Measurements from ENCODE around the gene DAND5. TPM values are rescaled to one million over a fixed set of nuclear protein-coding genes. Genes with fewer than 3 reads are reported as not detected.

DAND5 gene
- total and polyA plus RNA-seq, 10 donors, result not detected

DNA sequence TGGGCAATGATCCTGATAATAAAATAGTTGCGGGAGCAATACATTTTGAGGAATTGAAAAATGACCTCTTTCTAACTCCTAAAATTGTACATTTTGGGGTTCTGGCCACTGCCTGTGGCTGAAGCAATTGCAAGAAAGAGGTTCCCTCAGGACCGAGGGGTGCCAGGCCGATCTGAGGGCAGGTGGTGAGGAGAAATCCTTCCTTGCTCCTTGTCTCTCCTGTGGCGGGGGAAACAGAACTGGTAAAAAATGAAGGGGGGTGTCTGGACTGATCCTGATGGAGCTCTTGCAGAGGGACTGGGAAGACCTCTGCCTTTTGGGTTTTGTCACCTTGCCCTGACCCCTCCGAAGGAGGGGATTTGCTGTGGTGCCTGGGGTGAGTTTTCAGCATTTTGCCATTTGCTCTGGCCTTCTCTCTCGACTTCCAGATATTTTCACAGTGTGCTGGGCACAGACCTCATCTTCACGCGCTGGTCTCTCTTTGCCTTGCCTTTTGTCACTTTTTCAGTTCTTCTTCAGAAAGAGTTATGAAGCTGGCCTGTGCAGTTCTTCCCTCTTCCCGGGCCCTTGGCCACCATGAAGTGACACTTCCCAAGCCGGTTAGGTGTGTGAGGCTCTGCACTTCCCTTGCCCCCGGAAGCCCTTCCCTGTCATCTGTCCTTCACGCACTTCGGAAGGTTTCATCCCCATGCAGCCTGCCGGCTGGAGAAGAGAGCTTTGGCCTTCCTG, 48.1 kb downstream of the DAND5 start:
- WGBS, 5 donors, result 62 to 82% (median 79%) methylated on average over 14 of the region's 14 CpGs
- DNase-seq, result no peak
- Histone ChIP-seq H3K4me1 (peaks cover 25 to 93% (median 68%) of the 10 kb centered on the region in 6 donors), H3K9me3 (no peaks in the 10 kb centered on the region), H3K27ac (peak overlapping the region in 7 of 8 donors; percentile 64 to 91 (median 68)), H3K36me3 (no peaks in the 10 kb centered on the region), H3K4me3 (no peak overlapping the region), H3K27me3 (replicated peaks in 1 of 7) (peaks cover 0 to 50% (median 22%) of the 10 kb centered on the region in 7 donors)
- intact Hi-C loops (cut with DNase I; ENCODE audit: low total_unique reads), result no loop called here
- TF ChIP-seq POLR2A (IDR thresholded peaks at IDR 0.05) (no peak), POLR2AphosphoS5 (IDR thresholded peaks at IDR 0.05) (no peak)
- TF ChIP-seq, protein P1, sequence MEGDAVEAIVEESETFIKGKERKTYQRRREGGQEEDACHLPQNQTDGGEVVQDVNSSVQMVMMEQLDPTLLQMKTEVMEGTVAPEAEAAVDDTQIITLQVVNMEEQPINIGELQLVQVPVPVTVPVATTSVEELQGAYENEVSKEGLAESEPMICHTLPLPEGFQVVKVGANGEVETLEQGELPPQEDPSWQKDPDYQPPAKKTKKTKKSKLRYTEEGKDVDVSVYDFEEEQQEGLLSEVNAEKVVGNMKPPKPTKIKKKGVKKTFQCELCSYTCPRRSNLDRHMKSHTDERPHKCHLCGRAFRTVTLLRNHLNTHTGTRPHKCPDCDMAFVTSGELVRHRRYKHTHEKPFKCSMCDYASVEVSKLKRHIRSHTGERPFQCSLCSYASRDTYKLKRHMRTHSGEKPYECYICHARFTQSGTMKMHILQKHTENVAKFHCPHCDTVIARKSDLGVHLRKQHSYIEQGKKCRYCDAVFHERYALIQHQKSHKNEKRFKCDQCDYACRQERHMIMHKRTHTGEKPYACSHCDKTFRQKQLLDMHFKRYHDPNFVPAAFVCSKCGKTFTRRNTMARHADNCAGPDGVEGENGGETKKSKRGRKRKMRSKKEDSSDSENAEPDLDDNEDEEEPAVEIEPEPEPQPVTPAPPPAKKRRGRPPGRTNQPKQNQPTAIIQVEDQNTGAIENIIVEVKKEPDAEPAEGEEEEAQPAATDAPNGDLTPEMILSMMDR (IDR thresholded peaks at IDR 0.05 in 8 of 11, conservative IDR thresholded peaks at IDR 0.05 in 3 of 11), result no peak

DNA sequence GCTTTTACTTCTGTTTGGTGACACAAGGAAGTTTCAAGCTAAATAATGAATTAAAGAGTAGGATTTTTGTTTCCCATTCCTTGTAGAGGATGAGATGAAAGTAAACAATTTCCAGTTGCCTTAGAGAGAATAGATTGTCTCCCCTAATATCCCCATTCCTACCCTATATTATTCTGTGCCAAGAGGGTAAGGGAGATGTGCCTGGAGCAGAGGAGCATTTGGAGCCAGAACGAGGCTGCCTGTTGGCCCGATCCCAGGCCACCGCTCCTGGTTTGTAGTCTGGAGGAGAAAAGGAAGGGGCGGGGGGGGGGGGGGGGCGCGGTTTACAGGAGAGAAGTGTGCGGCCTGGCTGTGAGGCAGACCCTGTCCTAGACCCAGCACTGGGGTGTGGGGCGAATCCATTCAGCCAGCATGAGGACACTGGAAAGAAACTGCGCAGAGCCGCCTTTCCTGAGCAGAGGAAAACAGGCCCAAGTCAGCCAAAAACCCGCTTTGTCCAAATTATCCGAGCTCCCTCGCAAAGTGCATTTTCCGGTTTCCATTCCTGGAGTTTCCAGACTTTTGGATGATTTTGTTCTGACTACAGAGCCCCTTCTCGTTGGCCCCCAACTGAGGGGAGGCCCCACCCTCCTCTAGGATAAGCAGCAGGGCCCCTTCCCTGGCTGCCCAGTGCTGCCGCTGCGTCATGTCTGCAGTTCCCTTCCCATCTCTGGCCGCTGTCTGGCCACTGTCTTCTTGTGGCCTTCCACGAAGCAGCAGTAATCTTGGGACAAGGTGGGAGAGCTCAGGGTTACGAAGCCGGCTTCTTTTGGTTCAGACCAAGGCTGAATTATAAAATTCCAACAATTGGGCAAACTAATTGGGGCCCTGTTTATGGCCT, 48.9 kb downstream of the DAND5 start:
- peaks cover 23 to 93% (median 64%) of the 10 kb centered on the region in 6 donors for H3K4me1 ChIP-seq
- H3K4me3 ChIP-seq, result no peak overlapping the region
- H3K27me3 ChIP-seq (replicated peaks in 1 of 7), result peaks cover 0 to 50% (median 14%) of the 10 kb centered on the region in 7 donors
- 63 to 76% (median 70%) methylated on average over 17 to 20 of the region's 21 CpGs for WGBS, 5 donors
- no peak for DNase-seq
- H3K36me3 ChIP-seq, result no peaks in the 10 kb centered on the region
- intact Hi-C loops (cut with DNase I; ENCODE audit: low total_unique reads), result no loop called here
- peak overlapping the region; percentile 42 to 91 (median 67) for H3K27ac ChIP-seq
- TF ChIP-seq, protein P1 (IDR thresholded peaks at IDR 0.05 in 8 of 11, conservative IDR thresholded peaks at IDR 0.05 in 3 of 11), result no peak
- TF ChIP-seq POLR2AphosphoS5 (IDR thresholded peaks at IDR 0.05) (no peak), POLR2A (IDR thresholded peaks at IDR 0.05) (no peak)
- H3K9me3 ChIP-seq, result no peaks in the 10 kb centered on the region

DNA sequence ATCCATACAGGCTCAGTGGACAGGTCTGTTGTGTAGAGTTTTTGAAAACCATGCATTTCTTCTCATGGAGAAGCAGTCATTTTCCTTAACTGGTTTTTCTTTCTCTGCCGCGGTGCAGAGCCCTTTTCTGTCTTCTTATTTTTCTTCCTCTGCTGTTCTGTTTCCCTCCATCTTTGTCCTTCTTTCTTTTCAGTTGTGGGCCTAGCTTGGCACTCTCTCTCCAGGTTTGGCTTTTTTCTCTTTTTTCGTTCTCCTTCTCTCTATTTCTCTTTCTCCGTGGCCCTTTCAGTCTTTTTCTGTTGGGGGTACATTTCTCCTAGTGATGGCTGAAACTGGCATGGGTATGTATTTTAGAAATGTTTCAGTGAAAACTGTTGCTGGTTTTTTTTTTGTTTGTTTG, 50.0 kb downstream of the DAND5 start:
- peaks cover 0 to 50% (median 9%) of the 10 kb centered on the region in 7 donors for H3K27me3 ChIP-seq (replicated peaks in 1 of 7)
- no peaks in the 10 kb centered on the region for H3K9me3 ChIP-seq
- peaks cover 15 to 93% (median 63%) of the 10 kb centered on the region in 6 donors for H3K4me1 ChIP-seq
- no peak overlapping the region for H3K4me3 ChIP-seq
- 82 to 96% (median 93%) methylated on average over 4 of the region's 4 CpGs for WGBS, 5 donors
- intact Hi-C loops (cut with DNase I; ENCODE audit: low total_unique reads), result no loop called here
- peak overlapping the region in 7 of 8 donors; percentile 64 to 91 (median 69) for H3K27ac ChIP-seq
- H3K36me3 ChIP-seq, result no peaks in the 10 kb centered on the region
- TF ChIP-seq POLR2A (IDR thresholded peaks at IDR 0.05), result no peak
- TF ChIP-seq, protein P1 (IDR thresholded peaks at IDR 0.05 in 8 of 11, conservative IDR thresholded peaks at IDR 0.05 in 3 of 11), result no peak
- TF ChIP-seq POLR2AphosphoS5 (IDR thresholded peaks at IDR 0.05), result no peak
- DNase-seq, result no peak

All from spleen (tissue), 11 donors.